Fibroblast of skin of left quadriceps (primary cell): ENCODE measurements around the gene GET4.
"Not testable (repeated sequence)": the region's sequence is repeated elsewhere in the genome, so short reads cannot be mapped to it uniquely, and the experiment has no call there.

ENCODE experiments used
- DNase-seq, 2 experiments: peaks; one replicate each; pipeline ENCODE4 v3.0.0-alpha.2; 2013; ENCODE audit warnings: low read depth in 2 of 2

GET4 gene

GRCh38 chr7:927031-927671, 50.8 kb downstream of the GET4 start:
- DNase-seq, result no peak

- DNase-seq, result no peak
Observed at GRCh38 chr7:929311-929711, 53.0 kb downstream of the GET4 start.

- no peak for DNase-seq
Observed at GRCh38 chr7:930975-931758, 54.8 kb downstream of the GET4 start.

- no peak for DNase-seq
Observed at GRCh38 chr7:931871-932650, 55.7 kb downstream of the GET4 start.

- no peak for DNase-seq
Observed at GRCh38 chr7:932651-932975, 56.3 kb downstream of the GET4 start.

- DNase-seq, result no peak
Observed at GRCh38 chr7:934469-935163, 58.3 kb downstream of the GET4 start.

- no peak for DNase-seq
Observed at GRCh38 chr7:935164-935873, 59.0 kb downstream of the GET4 start.

GRCh38 chr7:935874-936385, 59.6 kb downstream of the GET4 start:
- no peak for DNase-seq

- no peak for DNase-seq
Observed at GRCh38 chr7:936386-937054, 60.2 kb downstream of the GET4 start.

DNA sequence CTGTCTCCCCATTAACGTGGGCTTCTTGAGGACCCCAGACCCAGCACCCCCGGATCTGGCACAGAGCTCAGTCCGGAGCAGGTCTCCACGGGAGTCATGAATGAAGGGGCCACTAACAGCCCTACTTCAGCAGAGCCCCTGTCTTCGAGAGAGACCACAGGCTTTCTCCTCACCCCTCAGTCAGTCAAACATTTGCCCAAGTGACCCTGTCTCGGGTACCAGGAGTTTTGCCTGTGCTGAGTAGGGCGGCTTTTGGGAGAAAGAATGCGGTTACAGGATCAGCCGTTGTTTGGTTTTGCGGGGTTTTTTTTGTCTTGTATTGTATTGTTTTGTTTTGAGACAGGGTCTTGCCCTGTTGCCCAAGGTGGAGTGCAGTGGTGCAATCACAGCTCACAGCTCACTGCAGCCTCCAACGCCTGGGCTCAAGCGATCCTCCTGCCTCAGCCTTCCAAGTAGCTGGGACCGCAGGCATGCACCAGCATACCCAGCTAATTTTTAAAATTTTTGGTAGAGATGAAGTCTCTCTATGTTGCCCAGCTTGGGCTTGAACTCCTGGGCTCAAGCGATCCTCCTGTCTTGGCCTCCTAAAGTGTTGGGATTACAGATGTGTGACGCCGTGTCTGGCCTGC, 61.6 kb downstream of the GET4 start:
- no peak for DNase-seq

DNA sequence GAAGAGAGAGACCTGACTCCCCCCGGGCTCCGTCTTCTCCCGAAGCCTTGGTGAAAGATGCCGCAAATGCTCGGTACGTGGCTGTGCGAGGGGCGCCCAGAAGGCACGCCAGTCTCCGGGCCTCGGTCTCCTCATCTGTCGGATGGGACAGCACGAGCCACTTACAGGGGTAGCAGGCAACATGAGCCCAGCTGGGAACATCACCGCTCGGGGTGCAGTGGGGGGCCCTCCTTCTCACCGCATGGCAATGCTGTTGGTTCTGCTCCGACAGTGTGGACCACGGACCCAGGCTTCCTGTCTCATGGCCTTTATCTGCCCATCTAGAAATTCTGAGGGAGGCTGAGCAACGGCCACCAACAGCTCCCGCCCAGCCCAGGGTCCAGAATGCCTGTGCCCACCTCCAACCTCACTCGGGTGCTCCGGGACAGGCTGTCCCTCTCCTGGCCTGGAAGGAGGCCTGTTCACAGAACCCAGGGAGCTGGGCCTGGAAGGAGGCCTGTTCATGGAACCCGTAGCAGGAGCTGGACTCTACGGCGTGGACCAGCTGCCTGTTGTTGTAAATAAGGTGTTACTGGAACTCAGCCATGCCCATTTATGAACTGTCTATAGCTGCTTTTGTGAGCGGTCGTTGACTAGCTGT, 62.3 kb downstream of the GET4 start:
- no peak for DNase-seq

GRCh38 chr7:939843-940242, 63.5 kb downstream of the GET4 start:
- no peak for DNase-seq

- no peak for DNase-seq
Observed at GRCh38 chr7:940599-941408, 64.5 kb downstream of the GET4 start.

DNA sequence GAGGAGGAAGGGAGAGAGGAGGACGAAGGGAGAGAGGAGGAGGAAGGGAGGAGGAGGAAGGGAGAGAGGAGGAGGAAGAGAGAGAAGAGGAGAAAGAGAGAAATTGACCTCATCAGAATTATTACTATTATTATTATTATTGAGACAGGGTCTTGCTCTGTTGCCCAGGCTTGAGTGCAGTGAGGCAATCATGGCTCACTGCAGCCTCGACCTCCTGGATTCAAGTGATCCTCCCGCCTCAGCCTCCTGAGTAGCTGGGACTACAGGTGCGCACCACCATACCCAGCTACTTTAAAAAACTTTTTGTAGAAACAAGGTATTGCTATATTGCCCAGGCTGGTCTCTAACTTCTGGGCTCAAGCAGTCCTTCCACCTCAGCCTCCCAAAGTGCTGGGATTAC, 67.4 kb downstream of the GET4 start:
- not testable (repeated sequence) for DNase-seq

DNA sequence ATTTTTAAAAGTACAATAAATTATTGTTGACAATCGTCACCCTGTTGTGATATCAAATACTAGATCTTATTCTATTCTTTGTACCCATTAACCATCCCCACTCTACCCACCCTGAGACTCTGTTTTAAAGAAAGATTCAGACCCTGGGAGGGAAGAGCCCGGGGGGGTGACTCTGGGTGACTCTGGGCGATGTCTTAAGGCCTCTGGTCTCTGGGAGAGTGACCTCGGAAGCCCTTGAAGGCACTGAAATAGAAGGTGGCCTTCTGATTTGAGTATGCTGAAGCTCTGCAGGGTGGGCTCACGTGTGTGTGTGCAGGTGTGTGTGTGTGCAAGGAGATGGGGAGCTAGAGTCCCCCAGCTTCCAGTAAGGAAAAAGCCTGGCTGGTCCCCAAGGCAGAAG, 68.4 kb downstream of the GET4 start:
- no peak for DNase-seq

GRCh38 chr7:945147-945555, 68.8 kb downstream of the GET4 start:
- DNase-seq, result no peak

GRCh38 chr7:945556-946255, 69.4 kb downstream of the GET4 start:
- no peak for DNase-seq
